Endothelial cell of umbilical vein (primary cell): Measurements from ENCODE around the gene FKRP. TPM values are rescaled to one million over a fixed set of nuclear protein-coding genes. Genes with fewer than 3 reads are reported as not detected.

Experiments used
- BruUV-seq: library from RNA; stranded (reverse); fragments of 400-500 nt; replicated peaks from 2 replicates; lab custom pipeline; 2021; lab: Mats Ljungman, UMichigan
- CTCF ChIA-PET: fragments of 300-600, 350-600 bp; sonication (Branson Sonifier 250); formaldehyde crosslinking; loops from one replicate; lab custom pipeline; 2021; ENCODE audit warnings: antibody characterized with exemption, inconsistent platforms; lab: Charles Lee
- POLR2A ChIA-PET: fragments of 300-600, 350-600 bp; sonication (Branson Sonifier 250); formaldehyde crosslinking; loops from one replicate; lab custom pipeline; 2021; ENCODE audit warnings: antibody characterized with exemption, inconsistent platforms; lab: Charles Lee
- DNase-seq: peaks from one replicate; pipeline ENCODE4 v3.0.0-alpha.2; 2011; ENCODE audit warnings: low read depth, low spot score
- FAIRE-seq: peaks from 2 replicates; lab custom pipeline; 2011; peaks lifted over from hg19 to GRCh38; lab: Jason Lieb, UNC
- H2AFZ ChIP-seq: 2 replicates; pipeline ENCODE4 v1.6.0; 2012; ENCODE audit warnings: low read depth, low read length, control low read depth, inconsistent platforms
- H3K27ac ChIP-seq: 2 replicates; pipeline ENCODE4 v1.5.1; 2011; ENCODE audit warnings: low read depth, mild to moderate bottlenecking, control low read depth, low read length, moderate library complexity; ENCODE audit not compliant: insufficient read depth
- H3K27me3 ChIP-seq, 2 experiments: 2 replicates each; pipeline versions ENCODE4 v1.6.0 to v1.6.1; 2011; ENCODE audit warnings: low read length in 2 of 2, mixed read lengths in 1 of 2; ENCODE audit not compliant: control insufficient read depth in 2 of 2, insufficient read depth in 2 of 2
- H3K36me3 ChIP-seq, 2 experiments: 2 replicates in 1 of 2; 3 replicates in 1 of 2; pipeline ENCODE4 v1.5.1; 2011; ENCODE audit warnings: low read length in 2 of 2, mild to moderate bottlenecking in 1 of 2, moderate library complexity in 1 of 2; ENCODE audit not compliant: control insufficient read depth in 2 of 2, insufficient read depth in 2 of 2; ENCODE audit errors: extremely low read depth in 1 of 2
- H3K4me1 ChIP-seq: 3 replicates; pipeline ENCODE4 v1.5.1; 2011; ENCODE audit warnings: mild to moderate bottlenecking, low read length; ENCODE audit not compliant: control insufficient read depth, insufficient read depth; ENCODE audit errors: extremely low read depth
- H3K4me2 ChIP-seq: 2 replicates; pipeline ENCODE4 v1.6.1; 2011; ENCODE audit warnings: low read length, control low read depth, mixed read lengths; ENCODE audit not compliant: insufficient read depth
- H3K4me3 ChIP-seq, 3 experiments: fragments of 200-600 bp in 1 of 3; sonication (generic), shearing (Covaris generic) in 1 of 3; replicated peaks in 1 of 3; 2 replicates each; pipeline ENCODE4 v1.5.1; 2011 to 2016; ENCODE audit warnings: control low read depth in 3 of 3, low read length in 3 of 3, mild to moderate bottlenecking in 2 of 3, inconsistent platforms in 1 of 3, low read depth in 1 of 3, moderate library complexity in 1 of 3; ENCODE audit not compliant: insufficient read depth in 1 of 3
- H3K79me2 ChIP-seq: 2 replicates; pipeline ENCODE4 v1.6.0; 2012; ENCODE audit warnings: low read length, inconsistent platforms; ENCODE audit not compliant: control insufficient read depth, insufficient read depth
- H3K9ac ChIP-seq: replicated peaks from 2 replicates; pipeline ENCODE3; 2011; ENCODE audit warnings: low read length, control low read depth; ENCODE audit not compliant: insufficient read depth; ENCODE audit errors: extremely low read depth
- H3K9me1 ChIP-seq: replicated peaks from 3 replicates; pipeline ENCODE4 v1.6.0; 2011; ENCODE audit warnings: mild to moderate bottlenecking, low read length; ENCODE audit not compliant: control insufficient read depth, insufficient read depth; ENCODE audit errors: extremely low read depth
- H3K9me3 ChIP-seq: replicated peaks from 2 replicates; pipeline ENCODE4 v1.5.1; 2012; ENCODE audit warnings: low read length, inconsistent platforms; ENCODE audit not compliant: control insufficient read depth, insufficient read depth
- H4K20me1 ChIP-seq: replicated peaks from 2 replicates; pipeline ENCODE3; 2011; ENCODE audit warnings: mild to moderate bottlenecking, low read length; ENCODE audit not compliant: control insufficient read depth, insufficient read depth; ENCODE audit errors: extremely low read depth
- CTCF ChIP-seq, 2 donors: IDR thresholded peaks; 1 replicate in 1 of 2; 2 replicates in 1 of 2; pipeline ENCODE4 v1.5.1; 2011; ENCODE audit warnings: low read length in 2 of 2, mild to moderate bottlenecking in 2 of 2, moderate library complexity in 2 of 2, control low read depth in 1 of 2, inconsistent platforms in 1 of 2, low read depth in 1 of 2; ENCODE audit not compliant: insufficient read depth in 1 of 2; ENCODE audit errors: extremely low read depth in 1 of 2
- EZH2 ChIP-seq: IDR thresholded peaks from 2 replicates; pipeline ENCODE4 v1.6.1; 2012; ENCODE audit warnings: borderline replicate concordance, low read depth, mild to moderate bottlenecking, moderate library complexity, low read length, inconsistent platforms; ENCODE audit not compliant: severe bottlenecking
- FOS ChIP-seq: IDR thresholded peaks from 2 replicates; pipeline ENCODE4 v1.6.1; 2011; ENCODE audit warnings: mild to moderate bottlenecking, low read length, moderate library complexity, borderline replicate concordance; ENCODE audit not compliant: insufficient read depth
- GATA2 ChIP-seq: IDR thresholded peaks from 2 replicates; pipeline ENCODE4 v1.7.0; 2011; ENCODE audit warnings: low read depth, mild to moderate bottlenecking, moderate library complexity, mixed read lengths, low read length; ENCODE audit not compliant: insufficient read length, insufficient read depth
- JUN ChIP-seq: IDR thresholded peaks from 2 replicates; pipeline ENCODE4 v1.6.1; 2011; ENCODE audit warnings: borderline replicate concordance, low read depth; ENCODE audit not compliant: insufficient read length, insufficient read depth
- MYC ChIP-seq: IDR thresholded peaks from one replicate; pipeline ENCODE4 v1.6.1; 2011; ENCODE audit warnings: mild to moderate bottlenecking, low read depth, low read length
- dilution Hi-C: fragments of 300-500 bp; cut with MboI; formaldehyde crosslinking; loops from one replicate; pipeline ENCODE4 v1.15.0; 2019; ENCODE audit warnings: low sequenced_read_pairs; ENCODE audit not compliant: extremely low pct_ligation_motif_present
- intact Hi-C: fragments of 100-400 bp; cut with micrococcal nuclease; formaldehyde crosslinking; loops from one replicate; pipeline ENCODE4 v1.10.0; 2022
- polyA plus RNA-seq, 4 experiments: library from polyadenylated mRNA; depleted of rRNA in 3 of 4; stranded (reverse) in 3 of 4; unstranded in 1 of 4; fragments of >200 nt; gene quantifications; 2 replicates each; pipeline versions ENCODE4 v1.2.1 to v1.2.3, GENCODE V29; 2011 to 2012; ENCODE audit warnings: missing spikeins in 1 of 4
- total RNA-seq: library from RNA; stranded (reverse); gene quantifications from 2 replicates; pipeline ENCODE4 v1.2.3, GENCODE V29; 2021

Gene FKRP
- total and polyA plus RNA-seq, 2 donors (not counting 3 experiments of a cell fraction or from before 2014, with no cell fraction given), result 31.5 to 32.8 TPM

GRCh38 chr19:46730187-46730586 is 15.7 kb upstream of the FKRP start:
- DNase-seq (no peak), FAIRE-seq (peak; percentile 4)
- no peak overlapping the region for H2AFZ ChIP-seq
- peaks cover 12 to 44% of the 10 kb centered on the region in 2 experiments for H3K36me3 ChIP-seq
- H3K79me2 ChIP-seq, result peaks cover 37% of the 10 kb centered on the region
- intact Hi-C loops (no loop called here), dilution Hi-C loops (no loop called here)
- H3K4me3 ChIP-seq, result no peak overlapping the region
- CTCF ChIA-PET, result interaction anchor here (1.0 to 5.8 kb wide), 11 partner anchors 12 to 116 kb away, joined by 3 to 74 read pairs (median 4); partner anchors contain the start of gene PRKD2
- TF ChIP-seq JUN (no peak), FOS (no peak), CTCF (IDR thresholded peaks at IDR 0.05; ENCODE audit: extremely low read depth in 1 of 2, insufficient read depth in 1 of 2, low read depth in 1 of 2, low read length in 2 of 2) (no peak), EZH2 (no peak), MYC (no peak), GATA2 (no peak)
- no peaks in the 10 kb centered on the region for H3K27me3 ChIP-seq
- H4K20me1 ChIP-seq, result no peaks in the 10 kb centered on the region
- H3K9me1 ChIP-seq, result no peaks in the 10 kb centered on the region
- H3K4me2 ChIP-seq, result no peak overlapping the region
- H3K27ac ChIP-seq, result no peak overlapping the region
- POLR2A ChIA-PET, result no interaction called here
- no TSS peak for BruUV-seq
- no peak overlapping the region for H3K9ac ChIP-seq
- no peaks in the 10 kb centered on the region for H3K9me3 ChIP-seq
- peaks cover 64% of the 10 kb centered on the region for H3K4me1 ChIP-seq
